WTC11 (cell line): ENCODE results near the gene HVCN1. TPM values are rescaled to one million over a fixed set of nuclear protein-coding genes. Genes with fewer than 3 reads are reported as not detected.
A peak's percentile ranks its signal among the peaks of the same experiment; 100 is the strongest.

Source experiments
- ATAC-seq: fragments of 200-7000 bp; cut with Tn5 transposase; 2 replicates; pipeline ENCODE4 v1.10.0; 2021; ENCODE audit warnings: mild to moderate bottlenecking, moderate library complexity
- CTCF ChIA-PET: fragments of 300-600 bp; sonication (Branson Sonifier 250); formaldehyde crosslinking; loops from one replicate; lab custom pipeline; 2021; ENCODE audit warnings: antibody characterized with exemption; lab: Charles Lee
- POLR2A ChIA-PET: fragments of 350-600 bp; sonication (Branson Sonifier 250); formaldehyde crosslinking; loops from one replicate; lab custom pipeline; 2021; ENCODE audit warnings: antibody characterized with exemption; lab: Charles Lee
- DNase-seq: peaks from one replicate; pipeline ENCODE4 v3.0.0; 2021; ENCODE audit warnings: low spot score
- H3K27ac Mint-ChIP-seq: 2 replicates; pipeline ENCODE4 v1.8.0; 2021; ENCODE audit warnings: mixed read lengths
- H3K27me3 Mint-ChIP-seq: 2 replicates; pipeline ENCODE4 v1.8.0; 2021; ENCODE audit warnings: low read depth, mild to moderate bottlenecking, moderate library complexity, mixed read lengths
- H3K36me3 Mint-ChIP-seq: 2 replicates; pipeline ENCODE4 v1.8.0; 2021; ENCODE audit warnings: mixed read lengths
- H3K4me1 Mint-ChIP-seq: 2 replicates; pipeline ENCODE4 v1.8.0; 2022; ENCODE audit warnings: mixed read lengths
- H3K4me3 Mint-ChIP-seq: 2 replicates; pipeline ENCODE4 v1.8.0; 2021; ENCODE audit warnings: mild to moderate bottlenecking, moderate library complexity, mixed read lengths
- H3K9me3 Mint-ChIP-seq: 2 replicates; pipeline ENCODE4 v1.8.0; 2021; ENCODE audit warnings: mixed read lengths
- CBFB ChIP-seq: sonication (generic); formaldehyde crosslinking; IDR thresholded peaks from 2 replicates; pipeline ENCODE4 v1.8.1; 2022; ENCODE audit warnings: mild to moderate bottlenecking, low read depth, missing genetic modification reagents
- CREM ChIP-seq: sonication (generic); formaldehyde crosslinking; IDR thresholded peaks from 2 replicates; pipeline ENCODE4 v1.8.1; 2022; ENCODE audit warnings: mild to moderate bottlenecking, missing genetic modification reagents, moderate library complexity
- ELF4 ChIP-seq: sonication (generic); formaldehyde crosslinking; IDR thresholded peaks from 2 replicates; pipeline ENCODE4 v1.8.1; 2022; ENCODE audit warnings: low read depth, mild to moderate bottlenecking, moderate library complexity, missing genetic modification reagents
- ESRRA ChIP-seq: sonication (generic); formaldehyde crosslinking; IDR thresholded peaks from 2 replicates; pipeline ENCODE4 v1.8.1; 2022; ENCODE audit warnings: mild to moderate bottlenecking, missing genetic modification reagents, borderline replicate concordance
- FOXJ3 ChIP-seq: sonication (generic); formaldehyde crosslinking; IDR thresholded peaks from 2 replicates; pipeline ENCODE4 v1.9.0; 2021; ENCODE audit warnings: missing genetic modification reagents, mild to moderate bottlenecking, borderline replicate concordance
- FOXK1 ChIP-seq: sonication (generic); formaldehyde crosslinking; IDR thresholded peaks from 2 replicates; pipeline ENCODE4 v1.8.0; 2022; ENCODE audit warnings: mild to moderate bottlenecking, moderate library complexity, missing genetic modification reagents
- GRHL2 ChIP-seq: fragments of 250-450 bp; sonication (Bioruptor Pico); IDR thresholded peaks from 2 replicates; pipeline ENCODE4 v1.8.0; 2022; ENCODE audit warnings: mild to moderate bottlenecking, moderate library complexity; ENCODE audit not compliant: insufficient replicate concordance, severe bottlenecking
- GTF2I ChIP-seq: fragments of 250-450 bp; sonication (Bioruptor Pico); conservative IDR thresholded peaks from 2 replicates; pipeline ENCODE4 v1.4.0; 2021; ENCODE audit warnings: mild to moderate bottlenecking
- JUN ChIP-seq: sonication (generic); formaldehyde crosslinking; IDR thresholded peaks from 2 replicates; pipeline ENCODE4 v1.8.0; 2023; ENCODE audit warnings: mild to moderate bottlenecking, missing genetic modification reagents
- SMAD3 ChIP-seq: sonication (generic); formaldehyde crosslinking; IDR thresholded peaks from 2 replicates; pipeline ENCODE4 v1.8.0; 2022; ENCODE audit warnings: missing genetic modification reagents, mild to moderate bottlenecking, borderline replicate concordance
- ZBTB21 ChIP-seq: sonication (generic); formaldehyde crosslinking; IDR thresholded peaks from 2 replicates; pipeline ENCODE4 v1.8.1; 2023; ENCODE audit warnings: mild to moderate bottlenecking, missing genetic modification reagents, borderline replicate concordance
- ZNF317 ChIP-seq: sonication (generic); formaldehyde crosslinking; IDR thresholded peaks from 2 replicates; pipeline ENCODE4 v1.8.1; 2023; ENCODE audit warnings: low read depth, mild to moderate bottlenecking, moderate library complexity, missing genetic modification reagents, borderline replicate concordance
- ZNF423 ChIP-seq: fragments of 250-450 bp; sonication (Bioruptor Pico); IDR thresholded peaks from 2 replicates; pipeline ENCODE4 v2.1.2; 2022; ENCODE audit warnings: mild to moderate bottlenecking, moderate library complexity
- ZNF671 ChIP-seq: fragments of 250-450 bp; sonication (Bioruptor Pico); IDR thresholded peaks from 2 replicates; pipeline ENCODE4 v1.8.0; 2021; ENCODE audit warnings: mild to moderate bottlenecking
- total RNA-seq: library from RNA; stranded (reverse); gene quantifications from 3 replicates; pipeline ENCODE4 v1.2.3, GENCODE V29; 2021
- TF ChIP-seq, protein P1 (sequence below): sonication (generic); formaldehyde crosslinking; IDR thresholded peaks from 2 replicates; pipeline ENCODE4 v1.8.1; 2023; ENCODE audit warnings: mild to moderate bottlenecking, missing genetic modification reagents
- TF ChIP-seq, protein P2 (sequence below): sonication (generic); formaldehyde crosslinking; IDR thresholded peaks from 2 replicates; pipeline ENCODE4 v1.8.0; 2023; ENCODE audit warnings: mild to moderate bottlenecking, missing genetic modification reagents
- TF ChIP-seq, protein P3 (sequence below): sonication (generic); formaldehyde crosslinking; IDR thresholded peaks from 2 replicates; pipeline ENCODE4 v1.8.0; 2023; ENCODE audit warnings: missing genetic modification reagents
- TF ChIP-seq, protein P4 (sequence below): sonication (generic); formaldehyde crosslinking; IDR thresholded peaks from 2 replicates; pipeline ENCODE4 v1.8.0; 2022; ENCODE audit warnings: missing genetic modification reagents
- TF ChIP-seq, protein P5 (sequence below): fragments of 250-450 bp; sonication (Bioruptor Pico); IDR thresholded peaks from 2 replicates; pipeline ENCODE4 v1.9.0; 2021; ENCODE audit warnings: mild to moderate bottlenecking
- TF ChIP-seq, protein P6 (sequence below): fragments of 250-450 bp; sonication (Bioruptor Pico); IDR thresholded peaks from 2 replicates; pipeline ENCODE4 v2.1.2; 2022; ENCODE audit warnings: mild to moderate bottlenecking, moderate library complexity
- TF ChIP-seq, protein P7 (sequence below): sonication (generic); formaldehyde crosslinking; conservative IDR thresholded peaks from 2 replicates; pipeline ENCODE4 v1.8.1; 2022; ENCODE audit warnings: mild to moderate bottlenecking, missing genetic modification reagents

The HVCN1 gene
- total RNA-seq, 1 experiment from 2014 or later = 5.7 TPM

DNA sequence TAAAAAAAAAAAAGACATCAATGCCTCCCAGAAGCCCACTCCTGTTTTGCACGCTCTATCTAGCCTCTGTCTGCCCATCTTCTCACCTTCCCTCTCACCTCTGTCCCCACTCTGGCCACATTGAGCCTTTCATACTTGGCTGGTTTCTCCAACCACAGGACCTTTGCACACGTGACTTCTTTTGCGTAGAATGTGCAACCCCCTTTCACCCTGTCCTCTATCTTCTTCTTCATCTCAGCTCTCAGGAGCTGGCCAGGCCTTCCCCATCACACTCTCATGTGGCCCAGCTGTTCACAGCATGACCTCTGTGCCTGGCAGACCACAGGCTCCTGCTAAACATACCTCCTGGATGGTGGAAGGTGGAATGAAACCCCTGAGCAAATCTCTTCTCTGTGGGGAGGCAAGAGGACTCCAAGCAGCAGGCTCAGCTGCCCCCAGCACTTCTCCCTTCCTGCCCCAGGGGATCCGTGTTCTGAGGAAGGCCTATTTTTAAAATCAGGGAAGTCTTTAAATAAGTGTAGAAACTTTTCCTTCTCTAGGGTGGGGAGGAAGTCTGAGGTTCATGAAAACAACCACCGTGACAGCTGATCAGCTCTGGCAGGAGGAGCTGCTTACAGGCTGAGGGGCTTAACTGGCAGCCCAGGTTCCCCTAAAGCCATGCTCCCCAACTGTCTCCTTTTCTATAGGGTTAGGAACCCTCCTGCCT lies 11.6 kb downstream of the HVCN1 start:
- POLR2A ChIA-PET = no interaction called here
- peaks cover 5% of the 10 kb centered on the region for H3K9me3 Mint-ChIP-seq
- H3K36me3 Mint-ChIP-seq = peaks cover 3% of the 10 kb centered on the region
- ATAC-seq (no peak), DNase-seq (no peak)
- no peak overlapping the region for H3K27ac Mint-ChIP-seq
- no peak for TF ChIP-seq ZBTB21 (CRISPR knock-in tag)
- TF ChIP-seq ZNF423 (CRISPR knock-in tag) = peak; percentile 35
- CTCF ChIA-PET = no interaction called here
- no peak overlapping the region for H3K4me3 Mint-ChIP-seq
- H3K27me3 Mint-ChIP-seq = no peaks in the 10 kb centered on the region
- H3K4me1 Mint-ChIP-seq = peaks cover 3% of the 10 kb centered on the region

DNA sequence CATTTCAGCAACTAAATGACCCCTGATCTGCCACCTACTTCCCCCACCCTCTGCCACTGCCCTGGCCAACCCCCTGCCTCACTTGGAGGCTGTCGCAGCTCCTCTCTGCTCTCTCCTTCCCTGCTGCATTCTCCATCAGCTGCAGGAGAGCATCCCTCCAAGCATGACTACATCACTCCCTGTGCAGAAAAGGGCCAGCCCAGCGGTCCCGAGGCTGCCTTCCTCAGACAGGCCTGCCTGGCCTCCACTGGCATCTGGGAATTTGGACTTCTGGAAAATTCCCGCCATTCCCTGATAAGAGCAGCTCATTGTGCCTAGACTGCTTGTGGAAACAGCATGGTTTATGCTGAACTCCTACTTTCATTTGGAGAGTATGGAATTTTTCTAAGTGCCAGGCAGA lies 12.7 kb downstream of the HVCN1 start:
- ChIA-PET POLR2A (no interaction called here), CTCF (interaction anchor here (0.9 kb wide), 1 partner anchor 10 kb away, joined by 3 read pairs; no protein-coding TSS in a partner anchor)
- Mint-ChIP-seq H3K27ac (no peak overlapping the region), H3K4me1 (peaks cover 3% of the 10 kb centered on the region), H3K4me3 (no peak overlapping the region), H3K9me3 (peaks cover 5% of the 10 kb centered on the region), H3K27me3 (no peaks in the 10 kb centered on the region), H3K36me3 (peaks cover 3% of the 10 kb centered on the region)
- ATAC-seq (no peak), DNase-seq (no peak)
- TF ChIP-seq GTF2I (no peak), FOXJ3 (CRISPR knock-in tag) (no peak), GRHL2 (CRISPR knock-in tag) (no peak), CREM (CRISPR knock-in tag) (no peak), SMAD3 (CRISPR knock-in tag) (no peak), ZNF671 (CRISPR knock-in tag) (no peak), ZNF317 (CRISPR knock-in tag) (no peak), CBFB (no peak), ELF4 (no peak), JUN (CRISPR knock-in tag) (no peak), FOXK1 (CRISPR knock-in tag) (no peak), ESRRA (CRISPR knock-in tag) (no peak)
- TF ChIP-seq, protein P1, sequence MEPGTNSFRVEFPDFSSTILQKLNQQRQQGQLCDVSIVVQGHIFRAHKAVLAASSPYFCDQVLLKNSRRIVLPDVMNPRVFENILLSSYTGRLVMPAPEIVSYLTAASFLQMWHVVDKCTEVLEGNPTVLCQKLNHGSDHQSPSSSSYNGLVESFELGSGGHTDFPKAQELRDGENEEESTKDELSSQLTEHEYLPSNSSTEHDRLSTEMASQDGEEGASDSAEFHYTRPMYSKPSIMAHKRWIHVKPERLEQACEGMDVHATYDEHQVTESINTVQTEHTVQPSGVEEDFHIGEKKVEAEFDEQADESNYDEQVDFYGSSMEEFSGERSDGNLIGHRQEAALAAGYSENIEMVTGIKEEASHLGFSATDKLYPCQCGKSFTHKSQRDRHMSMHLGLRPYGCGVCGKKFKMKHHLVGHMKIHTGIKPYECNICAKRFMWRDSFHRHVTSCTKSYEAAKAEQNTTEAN = no peak
- TF ChIP-seq, protein P2, sequence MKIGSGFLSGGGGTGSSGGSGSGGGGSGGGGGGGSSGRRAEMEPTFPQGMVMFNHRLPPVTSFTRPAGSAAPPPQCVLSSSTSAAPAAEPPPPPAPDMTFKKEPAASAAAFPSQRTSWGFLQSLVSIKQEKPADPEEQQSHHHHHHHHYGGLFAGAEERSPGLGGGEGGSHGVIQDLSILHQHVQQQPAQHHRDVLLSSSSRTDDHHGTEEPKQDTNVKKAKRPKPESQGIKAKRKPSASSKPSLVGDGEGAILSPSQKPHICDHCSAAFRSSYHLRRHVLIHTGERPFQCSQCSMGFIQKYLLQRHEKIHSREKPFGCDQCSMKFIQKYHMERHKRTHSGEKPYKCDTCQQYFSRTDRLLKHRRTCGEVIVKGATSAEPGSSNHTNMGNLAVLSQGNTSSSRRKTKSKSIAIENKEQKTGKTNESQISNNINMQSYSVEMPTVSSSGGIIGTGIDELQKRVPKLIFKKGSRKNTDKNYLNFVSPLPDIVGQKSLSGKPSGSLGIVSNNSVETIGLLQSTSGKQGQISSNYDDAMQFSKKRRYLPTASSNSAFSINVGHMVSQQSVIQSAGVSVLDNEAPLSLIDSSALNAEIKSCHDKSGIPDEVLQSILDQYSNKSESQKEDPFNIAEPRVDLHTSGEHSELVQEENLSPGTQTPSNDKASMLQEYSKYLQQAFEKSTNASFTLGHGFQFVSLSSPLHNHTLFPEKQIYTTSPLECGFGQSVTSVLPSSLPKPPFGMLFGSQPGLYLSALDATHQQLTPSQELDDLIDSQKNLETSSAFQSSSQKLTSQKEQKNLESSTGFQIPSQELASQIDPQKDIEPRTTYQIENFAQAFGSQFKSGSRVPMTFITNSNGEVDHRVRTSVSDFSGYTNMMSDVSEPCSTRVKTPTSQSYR = no peak
- TF ChIP-seq, protein P3, sequence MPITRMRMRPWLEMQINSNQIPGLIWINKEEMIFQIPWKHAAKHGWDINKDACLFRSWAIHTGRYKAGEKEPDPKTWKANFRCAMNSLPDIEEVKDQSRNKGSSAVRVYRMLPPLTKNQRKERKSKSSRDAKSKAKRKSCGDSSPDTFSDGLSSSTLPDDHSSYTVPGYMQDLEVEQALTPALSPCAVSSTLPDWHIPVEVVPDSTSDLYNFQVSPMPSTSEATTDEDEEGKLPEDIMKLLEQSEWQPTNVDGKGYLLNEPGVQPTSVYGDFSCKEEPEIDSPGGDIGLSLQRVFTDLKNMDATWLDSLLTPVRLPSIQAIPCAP = no peak
- TF ChIP-seq, protein P4, sequence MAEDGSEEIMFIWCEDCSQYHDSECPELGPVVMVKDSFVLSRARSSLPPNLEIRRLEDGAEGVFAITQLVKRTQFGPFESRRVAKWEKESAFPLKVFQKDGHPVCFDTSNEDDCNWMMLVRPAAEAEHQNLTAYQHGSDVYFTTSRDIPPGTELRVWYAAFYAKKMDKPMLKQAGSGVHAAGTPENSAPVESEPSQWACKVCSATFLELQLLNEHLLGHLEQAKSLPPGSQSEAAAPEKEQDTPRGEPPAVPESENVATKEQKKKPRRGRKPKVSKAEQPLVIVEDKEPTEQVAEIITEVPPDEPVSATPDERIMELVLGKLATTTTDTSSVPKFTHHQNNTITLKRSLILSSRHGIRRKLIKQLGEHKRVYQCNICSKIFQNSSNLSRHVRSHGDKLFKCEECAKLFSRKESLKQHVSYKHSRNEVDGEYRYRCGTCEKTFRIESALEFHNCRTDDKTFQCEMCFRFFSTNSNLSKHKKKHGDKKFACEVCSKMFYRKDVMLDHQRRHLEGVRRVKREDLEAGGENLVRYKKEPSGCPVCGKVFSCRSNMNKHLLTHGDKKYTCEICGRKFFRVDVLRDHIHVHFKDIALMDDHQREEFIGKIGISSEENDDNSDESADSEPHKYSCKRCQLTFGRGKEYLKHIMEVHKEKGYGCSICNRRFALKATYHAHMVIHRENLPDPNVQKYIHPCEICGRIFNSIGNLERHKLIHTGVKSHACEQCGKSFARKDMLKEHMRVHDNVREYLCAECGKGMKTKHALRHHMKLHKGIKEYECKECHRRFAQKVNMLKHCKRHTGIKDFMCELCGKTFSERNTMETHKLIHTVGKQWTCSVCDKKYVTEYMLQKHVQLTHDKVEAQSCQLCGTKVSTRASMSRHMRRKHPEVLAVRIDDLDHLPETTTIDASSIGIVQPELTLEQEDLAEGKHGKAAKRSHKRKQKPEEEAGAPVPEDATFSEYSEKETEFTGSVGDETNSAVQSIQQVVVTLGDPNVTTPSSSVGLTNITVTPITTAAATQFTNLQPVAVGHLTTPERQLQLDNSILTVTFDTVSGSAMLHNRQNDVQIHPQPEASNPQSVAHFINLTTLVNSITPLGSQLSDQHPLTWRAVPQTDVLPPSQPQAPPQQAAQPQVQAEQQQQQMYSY = no peak
- TF ChIP-seq, protein P5, sequence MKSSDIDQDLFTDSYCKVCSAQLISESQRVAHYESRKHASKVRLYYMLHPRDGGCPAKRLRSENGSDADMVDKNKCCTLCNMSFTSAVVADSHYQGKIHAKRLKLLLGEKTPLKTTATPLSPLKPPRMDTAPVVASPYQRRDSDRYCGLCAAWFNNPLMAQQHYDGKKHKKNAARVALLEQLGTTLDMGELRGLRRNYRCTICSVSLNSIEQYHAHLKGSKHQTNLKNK (CRISPR knock-in tag) = no peak
- TF ChIP-seq, protein P6, sequence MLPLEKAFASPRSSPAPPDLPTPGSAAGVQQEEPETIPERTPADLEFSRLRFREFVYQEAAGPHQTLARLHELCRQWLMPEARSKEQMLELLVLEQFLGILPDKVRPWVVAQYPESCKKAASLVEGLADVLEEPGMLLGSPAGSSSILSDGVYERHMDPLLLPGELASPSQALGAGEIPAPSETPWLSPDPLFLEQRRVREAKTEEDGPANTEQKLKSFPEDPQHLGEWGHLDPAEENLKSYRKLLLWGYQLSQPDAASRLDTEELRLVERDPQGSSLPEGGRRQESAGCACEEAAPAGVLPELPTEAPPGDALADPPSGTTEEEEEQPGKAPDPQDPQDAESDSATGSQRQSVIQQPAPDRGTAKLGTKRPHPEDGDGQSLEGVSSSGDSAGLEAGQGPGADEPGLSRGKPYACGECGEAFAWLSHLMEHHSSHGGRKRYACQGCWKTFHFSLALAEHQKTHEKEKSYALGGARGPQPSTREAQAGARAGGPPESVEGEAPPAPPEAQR (CRISPR knock-in tag) = no peak
- TF ChIP-seq, protein P7, sequence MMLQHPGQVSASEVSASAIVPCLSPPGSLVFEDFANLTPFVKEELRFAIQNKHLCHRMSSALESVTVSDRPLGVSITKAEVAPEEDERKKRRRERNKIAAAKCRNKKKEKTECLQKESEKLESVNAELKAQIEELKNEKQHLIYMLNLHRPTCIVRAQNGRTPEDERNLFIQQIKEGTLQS (CRISPR knock-in tag) = no peak
